ENCODE measurements around the gene PDLIM1. TPM values are rescaled to one million over a fixed set of nuclear protein-coding genes. Genes with fewer than 3 reads are reported as not detected.

PDLIM1 gene
- total and polyA plus RNA-seq, 9 of the 15 experiments (the other 6 are each of a cell fraction or from before 2014, with no cell fraction given): 19.8 to 164 (median 39.1) TPM

GRCh38 chr10:95196046-95196445 is 94.8 kb downstream of the PDLIM1 start (continued):
- no peak for TF ChIP-seq ZNF280A (IDR thresholded peaks at IDR 0.05; ENCODE audit: low read depth, partially characterized antibody)

DNA sequence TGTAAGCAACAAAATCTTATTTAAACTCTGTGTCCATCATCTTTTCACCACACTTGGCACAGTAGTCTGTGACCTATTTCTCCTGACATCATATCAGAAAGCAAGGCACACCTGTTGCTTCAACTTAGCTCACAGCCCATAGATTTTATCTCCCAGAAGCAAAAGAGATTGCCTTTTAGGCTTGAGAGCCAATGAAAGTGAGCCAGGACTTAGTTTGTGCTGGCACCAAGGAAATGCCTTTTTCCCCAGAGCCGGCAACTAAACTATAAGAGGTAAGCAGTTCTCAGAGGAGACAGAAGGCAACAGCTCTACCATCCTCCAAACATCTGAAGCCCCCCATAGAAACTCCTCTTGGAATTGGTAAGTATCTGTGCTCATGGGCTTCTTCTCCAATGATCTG is 96.9 kb downstream of the PDLIM1 start, which contains the start of gene ACSM6:
Gene ACSM6 (plus strand): TSS at position 295 of the 400 bp plus-strand sequence. CDS start 248 bp downstream, outside the sequence.
- Histone ChIP-seq H4K20me1 (replicated peaks; ENCODE audit: control insufficient read depth, insufficient read depth, low read length) (no peaks in the 10 kb centered on the region), H3K27ac (ENCODE audit: extremely low read depth, low read depth, low read length) (no peak within 1 kb of the TSS), H3K27me3 (ENCODE audit: control insufficient read depth in 2 of 2, insufficient read depth in 2 of 2, low read length in 2 of 2) (peaks cover 0 to 6% of the 10 kb centered on the region in 2 experiments; a peak in 3 of 5 replicates), H3K36me3 (ENCODE audit: control insufficient read depth, insufficient read depth, low read length) (no peaks in the 10 kb centered on the region), H3K9me1 (ENCODE audit: control insufficient read depth, insufficient read depth, low read length) (no peaks in the 10 kb centered on the region), H3K4me1 (replicated peaks in 1 of 2; ENCODE audit: control insufficient read depth in 2 of 2, insufficient read depth in 2 of 2, low read length in 2 of 2) (no peaks in the 10 kb centered on the region), H3K9me3 (replicated peaks; ENCODE audit: control insufficient read depth, insufficient read depth, low read depth, low read length) (no peaks in the 10 kb centered on the region), H3K4me2 (ENCODE audit: insufficient read depth, low read length) (no peak within 1 kb of the TSS), H3K9ac (ENCODE audit: insufficient read depth in 1 of 2, low read depth in 2 of 2, low read length in 2 of 2) (no peak within 1 kb of the TSS), H2AFZ (ENCODE audit: low read depth, low read length) (no peak within 1 kb of the TSS), H3K79me2 (ENCODE audit: control insufficient read depth, insufficient read depth, low read length) (no peaks in the 10 kb centered on the region), H3K4me3 (no peak within 1 kb of the TSS)
- ChIA-PET CTCF (ENCODE audit: low intra/inter-chr PET ratio) (interaction anchor here (0.7 kb wide), 1 partner anchor 170 kb away, joined by 4 read pairs; no protein-coding TSS in a partner anchor), POLR2A (no interaction called here)
- FAIRE-seq (no peak), DNase-seq (ENCODE audit: extremely low read depth in 1 of 4, low spot score in 3 of 4) (no peak), ATAC-seq (no peak)
- no TSS peak for BruUV-seq (replicated peaks)
- intact Hi-C loops (cut with micrococcal nuclease) (no loop called here), in situ Hi-C loops (cut with MboI) (no loop called here)
- no peak for TF ChIP-seq SMARCE1 (IDR thresholded peaks at IDR 0.05)
- TF ChIP-seq HSF4 (CRISPR knock-in tag; IDR thresholded peaks at IDR 0.05; ENCODE audit: borderline replicate concordance): no peak
- no peak for TF ChIP-seq FOXA3 (CRISPR knock-in tag; conservative IDR thresholded peaks at IDR 0.05 in 1 of 2, IDR thresholded peaks at IDR 0.05 in 1 of 2)
- WGBS (ENCODE audit: insufficient coverage, low coverage, missing lambda C conversion rate): 0% methylated on average over 1 of the region's 1 CpG

All from K562 (cell line).